Stimulated activated CD4-positive, alpha-beta T cell treated with anti-CD3 and anti-CD28 coated beads, Interleukin-4, amount 100 ng/mL, for 48 hours (primary cell): ENCODE data around the gene BAHCC1.
A peak's percentile ranks its signal among the peaks of the same experiment; 100 is the strongest.

Experiments used
- DNase-seq, 2 donors: peaks; one replicate each; pipeline ENCODE4 v3.0.0-alpha.2; 2020; ENCODE audit warnings: low read depth in 2 of 2

BAHCC1 gene

GRCh38 chr17:81480140-81481072 lies 85.1 kb downstream of the BAHCC1 start:
- DNase-seq, result no peak

- DNase-seq, result peak; percentile 40 to 45
Measured at GRCh38 chr17:81481073-81481799, 86.0 kb downstream of the BAHCC1 start.

GRCh38 chr17:81481815-81482505 lies 86.7 kb downstream of the BAHCC1 start:
- no peak for DNase-seq

- DNase-seq, result no peak
Measured at GRCh38 chr17:81482673-81483072, 87.4 kb downstream of the BAHCC1 start.

GRCh38 chr17:81483085-81483861 lies 88.0 kb downstream of the BAHCC1 start:
- no peak for DNase-seq

GRCh38 chr17:81483862-81484194 lies 88.6 kb downstream of the BAHCC1 start:
- no peak for DNase-seq

- DNase-seq, result peak; percentile 85
Measured at GRCh38 chr17:81484195-81484979, 89.1 kb downstream of the BAHCC1 start.

- no peak for DNase-seq
Measured at GRCh38 chr17:81486199-81486810, 91.0 kb downstream of the BAHCC1 start.

- DNase-seq, result no peak
Measured at GRCh38 chr17:81487089-81487486, 91.8 kb downstream of the BAHCC1 start.

- DNase-seq, result peak; percentile 79 to 80
Measured at GRCh38 chr17:81487487-81488275, 92.4 kb downstream of the BAHCC1 start.

- DNase-seq, result no peak
Measured at GRCh38 chr17:81488276-81488860, 93.1 kb downstream of the BAHCC1 start.

GRCh38 chr17:81489012-81489997 lies 94.0 kb downstream of the BAHCC1 start:
- no peak for DNase-seq

- DNase-seq, result no peak
Measured at GRCh38 chr17:81489998-81490992, 95.0 kb downstream of the BAHCC1 start.

- DNase-seq, result no peak
Measured at GRCh38 chr17:81491181-81491581, 95.9 kb downstream of the BAHCC1 start.

- DNase-seq, result no peak
Measured at GRCh38 chr17:81491761-81492160, 96.5 kb downstream of the BAHCC1 start.

GRCh38 chr17:81492202-81492601 lies 96.9 kb downstream of the BAHCC1 start:
- no peak for DNase-seq

- no peak for DNase-seq
Measured at GRCh38 chr17:81492706-81493105, 97.4 kb downstream of the BAHCC1 start.
